ENCODE data around the gene ALDOA.

- TF ChIP-seq NFIC (IDR thresholded peaks at IDR 0.05) (peak; percentile 56), CTCF (IDR thresholded peaks at IDR 0.05 in 2 of 3, conservative IDR thresholded peaks at IDR 0.05 in 1 of 3; ENCODE audit: insufficient read depth in 2 of 3, low read depth in 1 of 3, low read length in 3 of 3) (no peak)
Measured at GRCh38 chr16:30087181-30087898, 21.8 kb downstream of the ALDOA start.

All from K562 (cell line).